Gastroesophageal sphincter (tissue), 2 donors: ENCODE measurements around the gene ELMO1.

Experiments
- POLR2A ChIP-seq, 2 donors: fragments of 450-650 bp; IDR thresholded peaks; one replicate each; pipeline ENCODE4 v1.6.1; 2017; ENCODE audit warnings: antibody characterized with exemption in 2 of 2, mild to moderate bottlenecking in 2 of 2, moderate library complexity in 1 of 2
- POLR2AphosphoS5 ChIP-seq: sonication (generic); formaldehyde crosslinking; IDR thresholded peaks from one replicate; pipeline ENCODE4 v1.6.1; 2017; ENCODE audit warnings: antibody characterized with exemption

DNA sequence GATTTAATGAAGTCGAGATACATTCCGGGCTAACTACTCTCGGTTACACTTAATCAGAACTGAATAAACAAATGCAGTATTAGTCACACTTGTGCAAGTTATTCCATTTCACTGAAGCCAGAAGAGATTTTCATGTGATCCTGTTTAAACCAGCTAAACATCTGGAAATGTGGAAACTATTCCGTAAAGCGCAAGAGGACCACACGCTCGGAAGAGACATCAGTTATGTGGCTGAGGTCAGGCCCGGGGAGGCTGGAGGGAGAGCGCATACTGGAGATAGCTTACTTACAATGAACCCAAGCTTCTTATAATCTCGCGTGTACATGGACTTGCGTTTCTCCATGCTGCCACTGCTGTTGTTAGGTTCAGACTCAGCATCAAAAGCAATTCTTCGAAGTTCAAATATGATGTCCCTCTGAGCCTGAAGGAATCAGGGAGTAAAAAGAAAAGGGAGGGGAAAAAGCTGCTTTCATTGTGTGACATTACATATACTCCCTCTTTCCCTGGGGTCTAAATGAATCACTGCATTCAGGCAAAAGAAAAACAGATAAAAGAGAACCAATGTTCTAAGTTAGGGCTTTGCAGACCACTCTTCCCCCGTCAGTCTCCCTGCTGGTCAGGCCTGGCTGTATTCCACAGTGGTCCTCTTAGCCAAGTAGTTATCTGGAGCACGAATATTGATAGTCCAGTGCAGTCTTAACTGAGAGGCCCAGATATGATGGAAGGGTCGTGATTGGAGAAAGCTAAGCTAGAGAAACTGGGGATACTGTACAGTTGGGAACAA lies 237.4 kb downstream of the ELMO1 start:
- peak; percentile 95 for TF ChIP-seq POLR2AphosphoS5
- TF ChIP-seq POLR2A (IDR thresholded peaks at IDR 0.05): no peak
